C4-2B (cell line): ENCODE data around the gene LRP4.

ENCODE experiments used
- H3K27ac ChIP-seq: fragments of 450-650 bp; 2 replicates; pipeline ENCODE4 v1.5.1; 2017
- ZFX ChIP-seq: fragments of 450-650 bp; IDR thresholded peaks from 2 replicates; pipeline ENCODE4 v1.6.1; 2017
- TF ChIP-seq, protein P1 (sequence below): fragments of 450-650 bp; conservative IDR thresholded peaks from 2 replicates; pipeline ENCODE4 v1.5.1; 2017; ENCODE audit warnings: mild to moderate bottlenecking

The LRP4 gene

DNA sequence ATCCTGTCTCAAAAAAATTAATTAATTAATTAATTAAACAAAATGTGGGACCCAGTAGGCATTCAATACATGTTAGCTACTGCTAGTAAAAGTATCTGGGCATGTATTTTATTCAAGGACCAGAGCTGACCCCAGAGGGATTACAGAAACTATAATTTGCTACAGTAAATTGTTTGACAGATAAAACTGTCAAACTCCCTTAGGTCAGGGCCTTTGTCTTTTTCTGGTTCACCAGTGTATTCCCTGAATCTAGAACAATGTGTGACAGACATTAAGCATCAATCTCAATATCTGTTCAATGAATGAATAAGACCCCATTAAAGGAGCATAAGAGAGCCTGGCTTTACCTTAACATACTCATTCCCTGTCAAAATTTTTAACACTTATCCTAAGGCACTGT is 78.2 kb downstream of the LRP4 start:
- TF ChIP-seq, protein P1, sequence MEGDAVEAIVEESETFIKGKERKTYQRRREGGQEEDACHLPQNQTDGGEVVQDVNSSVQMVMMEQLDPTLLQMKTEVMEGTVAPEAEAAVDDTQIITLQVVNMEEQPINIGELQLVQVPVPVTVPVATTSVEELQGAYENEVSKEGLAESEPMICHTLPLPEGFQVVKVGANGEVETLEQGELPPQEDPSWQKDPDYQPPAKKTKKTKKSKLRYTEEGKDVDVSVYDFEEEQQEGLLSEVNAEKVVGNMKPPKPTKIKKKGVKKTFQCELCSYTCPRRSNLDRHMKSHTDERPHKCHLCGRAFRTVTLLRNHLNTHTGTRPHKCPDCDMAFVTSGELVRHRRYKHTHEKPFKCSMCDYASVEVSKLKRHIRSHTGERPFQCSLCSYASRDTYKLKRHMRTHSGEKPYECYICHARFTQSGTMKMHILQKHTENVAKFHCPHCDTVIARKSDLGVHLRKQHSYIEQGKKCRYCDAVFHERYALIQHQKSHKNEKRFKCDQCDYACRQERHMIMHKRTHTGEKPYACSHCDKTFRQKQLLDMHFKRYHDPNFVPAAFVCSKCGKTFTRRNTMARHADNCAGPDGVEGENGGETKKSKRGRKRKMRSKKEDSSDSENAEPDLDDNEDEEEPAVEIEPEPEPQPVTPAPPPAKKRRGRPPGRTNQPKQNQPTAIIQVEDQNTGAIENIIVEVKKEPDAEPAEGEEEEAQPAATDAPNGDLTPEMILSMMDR: no peak
- H3K27ac ChIP-seq: no peak overlapping the region

DNA sequence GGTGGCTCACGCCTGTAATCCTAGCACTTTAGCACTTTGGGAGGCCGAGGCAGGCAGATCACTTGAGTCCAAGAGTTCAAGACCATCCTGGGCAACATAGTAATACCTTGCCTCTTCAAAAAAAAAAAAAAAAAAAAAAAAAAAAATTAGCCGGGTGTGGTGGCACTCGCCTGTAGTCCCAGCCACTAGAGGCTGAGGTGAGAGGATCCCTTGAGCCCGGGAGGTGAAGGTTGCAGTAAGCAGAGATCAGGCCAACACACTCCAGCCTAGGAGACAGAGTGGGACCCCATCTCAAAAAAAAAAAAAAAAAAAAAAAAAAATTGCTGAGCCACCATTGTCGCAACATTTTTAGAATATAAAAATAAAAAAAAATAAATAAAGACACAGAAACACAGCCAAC is 79.8 kb downstream of the LRP4 start:
- no peak overlapping the region for H3K27ac ChIP-seq
- no peak for TF ChIP-seq ZFX
- TF ChIP-seq, protein P1: no peak

DNA sequence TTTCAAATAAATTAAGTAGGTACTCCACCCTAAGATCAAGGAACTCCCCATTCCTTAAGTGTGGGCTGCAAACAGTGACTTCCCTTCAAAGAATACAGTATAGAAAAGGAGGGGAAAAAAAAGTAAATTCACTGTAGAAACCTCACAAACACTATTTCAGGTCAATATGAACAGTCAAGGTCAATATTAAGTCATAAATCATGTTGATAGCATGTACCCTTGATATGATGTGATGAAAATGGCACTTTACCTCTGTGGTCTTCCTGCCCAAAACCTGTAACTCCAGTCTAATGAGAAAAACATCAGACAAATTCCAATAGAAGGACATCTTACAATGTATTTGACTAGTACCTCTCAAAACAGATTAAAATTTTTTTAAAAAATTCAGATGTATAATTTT is 80.5 kb downstream of the LRP4 start:
- no peak overlapping the region for H3K27ac ChIP-seq
- no peak for TF ChIP-seq ZFX
- TF ChIP-seq, protein P1: no peak

DNA sequence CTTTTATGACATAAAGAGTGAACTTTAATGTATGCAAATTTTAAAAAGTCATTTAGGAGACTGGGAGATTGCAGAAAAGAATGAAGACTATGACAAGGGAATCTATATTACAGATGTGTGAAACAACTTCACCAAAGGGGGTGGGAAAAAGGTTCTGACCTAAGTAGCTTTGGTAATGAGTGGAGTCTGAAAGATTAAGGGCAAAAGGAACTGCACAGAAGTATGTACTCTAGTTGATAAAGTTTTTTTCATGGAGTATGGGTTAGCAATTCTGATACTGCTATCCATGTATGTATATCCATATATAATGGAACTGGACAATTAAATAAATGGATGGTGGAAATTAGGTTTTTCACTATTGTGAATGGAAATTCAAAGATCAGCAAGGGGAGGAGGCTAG is 81.5 kb downstream of the LRP4 start:
- no peak overlapping the region for H3K27ac ChIP-seq
- TF ChIP-seq, protein P1: no peak
- no peak for TF ChIP-seq ZFX

DNA sequence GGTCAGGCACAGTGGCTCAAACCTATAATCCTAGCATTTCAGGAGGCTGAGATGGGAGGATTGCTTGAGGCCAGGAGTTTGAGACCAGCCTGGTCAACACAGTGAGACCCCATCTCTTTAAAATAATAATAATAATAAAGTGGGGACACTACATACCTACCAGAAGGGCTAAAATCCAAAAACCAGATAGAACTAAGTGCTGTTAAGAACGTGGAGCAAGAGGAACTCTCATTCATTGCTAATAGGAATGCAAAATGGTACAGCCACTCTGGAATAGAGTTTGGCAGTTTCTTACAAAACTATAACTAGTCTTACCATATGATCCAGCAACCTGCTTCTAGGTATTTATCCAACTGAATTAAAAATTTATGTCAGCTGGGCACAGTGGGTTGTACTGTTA is 81.9 kb downstream of the LRP4 start:
- H3K27ac ChIP-seq: no peak overlapping the region
- TF ChIP-seq ZFX: no peak
- TF ChIP-seq, protein P1: no peak

DNA sequence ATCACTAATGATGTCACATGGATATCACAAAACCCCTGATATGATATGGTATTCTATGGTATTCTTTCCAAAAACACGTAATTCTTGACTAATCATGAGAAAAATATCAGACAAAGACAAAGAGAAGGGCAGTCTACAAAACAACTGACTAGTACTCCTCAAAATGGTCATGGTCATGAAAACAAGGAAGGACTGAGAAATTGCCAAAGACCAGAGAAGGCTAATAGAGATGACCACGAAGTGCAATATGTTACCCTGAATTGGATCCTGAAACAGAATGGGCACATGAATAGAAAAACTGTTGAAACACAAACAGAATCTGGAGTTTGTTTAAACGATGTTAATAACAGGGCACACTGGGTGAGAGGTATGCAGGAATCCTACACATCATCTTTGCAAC is 82.5 kb downstream of the LRP4 start:
- TF ChIP-seq, protein P1: no peak
- no peak for TF ChIP-seq ZFX
- H3K27ac ChIP-seq: no peak overlapping the region

DNA sequence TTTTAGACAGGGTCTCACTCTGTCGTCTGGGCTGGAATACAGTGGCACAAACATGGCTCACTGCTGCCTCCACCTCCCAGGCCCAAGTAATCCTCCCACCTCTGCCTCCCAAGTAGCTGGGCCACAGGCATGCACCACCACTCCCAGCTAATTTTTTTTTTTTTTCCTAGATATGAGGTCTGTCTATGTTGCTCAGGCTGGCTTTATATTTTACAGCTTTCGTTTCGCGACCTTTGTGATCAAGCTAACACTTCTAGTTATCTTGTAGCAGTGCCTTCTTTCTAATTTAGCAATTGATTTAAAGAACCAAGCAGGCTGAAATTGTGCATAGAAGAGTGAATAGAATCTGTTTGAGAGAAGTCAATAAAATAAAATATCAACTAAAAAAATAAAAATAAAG is 83.5 kb downstream of the LRP4 start:
- TF ChIP-seq, protein P1: no peak
- TF ChIP-seq ZFX: no peak

More for the DNA sequence above, 83.5 kb downstream of the LRP4 start:
- no peak overlapping the region for H3K27ac ChIP-seq
